Mesenteric fat pad (tissue), 1 donor: ENCODE measurements around the gene DPEP2. TPM values are rescaled to one million over a fixed set of nuclear protein-coding genes. Genes with fewer than 3 reads are reported as not detected.
"Not testable (repeated sequence)": the region's sequence is repeated elsewhere in the genome, so short reads cannot be mapped to it uniquely, and the experiment has no call there.

Source experiments
- DNase-seq: peaks from one replicate; pipeline ENCODE4 v3.0.0-alpha.2; 2020; ENCODE audit warnings: low spot score
- total RNA-seq: library from RNA; stranded (reverse); fragmentation: NEBNext Ultra II Directional; extraction: Animal tissue kit (Norgen Biotek cat#: 25700); gene quantifications from one replicate; pipeline ENCODE4 v1.2.1, GENCODE V29; 2021
- donor health status: DM: yes; HTN: yes; CAD: no.

Gene DPEP2
- total RNA-seq, 1 donor from 2014 or later: 1.5 TPM

- DNase-seq: no peak
Measured at GRCh38 chr16:68009157-68009735, 10.0 kb upstream of the DPEP2 start.

GRCh38 chr16:68005786-68006286 is 6.6 kb upstream of the DPEP2 start:
- DNase-seq: no peak

- no peak for DNase-seq
Measured at GRCh38 chr16:68005211-68005610, 5.9 kb upstream of the DPEP2 start.

GRCh38 chr16:68003031-68003430 is 3.7 kb upstream of the DPEP2 start:
- no peak for DNase-seq

GRCh38 chr16:68000450-68000849 is 1.2 kb upstream of the DPEP2 start:
- no peak for DNase-seq

GRCh38 chr16:67999985-68000384 is 701 bp upstream of the DPEP2 start:
- DNase-seq: no peak

- not testable (repeated sequence) for DNase-seq
Measured at GRCh38 chr16:67998231-67998778, 979 bp downstream of the DPEP2 start.

- no peak for DNase-seq
Measured at GRCh38 chr16:67996666-67997065, 2.6 kb downstream of the DPEP2 start.

- no peak for DNase-seq
Measured at GRCh38 chr16:67995423-67995822, 3.9 kb downstream of the DPEP2 start.

GRCh38 chr16:67994040-67994408 is 5.3 kb downstream of the DPEP2 start:
- DNase-seq: not testable (repeated sequence)

GRCh38 chr16:67993207-67994039 is 5.9 kb downstream of the DPEP2 start:
- peak; percentile 95 for DNase-seq

- DNase-seq: no peak
Measured at GRCh38 chr16:67992661-67993206, 6.5 kb downstream of the DPEP2 start.

GRCh38 chr16:67990018-67990386 is 9.3 kb downstream of the DPEP2 start:
- DNase-seq: no peak

- DNase-seq: no peak
Measured at GRCh38 chr16:67989322-67990017, 9.8 kb downstream of the DPEP2 start.

GRCh38 chr16:67988675-67989074 is 10.6 kb downstream of the DPEP2 start:
- no peak for DNase-seq

GRCh38 chr16:67987460-67988160 is 11.7 kb downstream of the DPEP2 start:
- DNase-seq: no peak

- DNase-seq: no peak
Measured at GRCh38 chr16:67986949-67987348, 12.3 kb downstream of the DPEP2 start.

- no peak for DNase-seq
Measured at GRCh38 chr16:67982011-67982696, 17.1 kb downstream of the DPEP2 start.

- DNase-seq: no peak
Measured at GRCh38 chr16:67979955-67980678, 19.2 kb downstream of the DPEP2 start, which contains the start of gene DPEP3. Gene DPEP3, minus strand, starts transcription at chr16:67980499. Its CDS starts 119 bp downstream, at chr16:67980380.
